Liver (tissue), 9 donors: ENCODE data around the gene KCNA10. TPM values are rescaled to one million over a fixed set of nuclear protein-coding genes. Genes with fewer than 3 reads are reported as not detected.

Experiments
- DNase-seq: peaks from one replicate; pipeline ENCODE4 v3.0.0-alpha.2; 2017; ENCODE audit warnings: low spot score
- H3K27ac ChIP-seq, 2 donors: one replicate each; pipeline ENCODE4 v1.7.0; 2013; ENCODE audit warnings: inconsistent platforms in 2 of 2, low read length in 2 of 2, control low read depth in 1 of 2, low read depth in 1 of 2, mild to moderate bottlenecking in 1 of 2
- H3K27me3 ChIP-seq, 4 donors: one replicate each; pipeline versions ENCODE4 v1.6.1 to v1.7.0; 2013; ENCODE audit warnings: low read length in 3 of 4, inconsistent platforms in 1 of 4, mild to moderate bottlenecking in 1 of 4, moderate library complexity in 1 of 4; ENCODE audit not compliant: control insufficient read depth in 4 of 4, insufficient read depth in 4 of 4
- H3K36me3 ChIP-seq, 4 donors: one replicate each; pipeline versions ENCODE4 v1.6.1 to v1.7.0; 2013; ENCODE audit warnings: low read length in 3 of 4, mild to moderate bottlenecking in 3 of 4, low read depth in 1 of 4, moderate library complexity in 1 of 4; ENCODE audit not compliant: control insufficient read depth in 4 of 4, insufficient read depth in 3 of 4
- H3K4me1 ChIP-seq, 4 donors: one replicate each; pipeline versions ENCODE4 v1.6.1 to v1.7.0; 2013; ENCODE audit warnings: low read length in 3 of 4, mild to moderate bottlenecking in 3 of 4, moderate library complexity in 1 of 4; ENCODE audit not compliant: control insufficient read depth in 4 of 4, insufficient read depth in 4 of 4
- H3K4me3 ChIP-seq, 3 donors: one replicate each; pipeline versions ENCODE4 v1.6.1 to v1.7.0; 2013; ENCODE audit warnings: low read length in 3 of 3, control low read depth in 1 of 3, low read depth in 1 of 3, mild to moderate bottlenecking in 1 of 3
- H3K9ac ChIP-seq, 2 donors: one replicate each; pipeline ENCODE4 v1.7.0; 2013; ENCODE audit warnings: low read length in 2 of 2, mild to moderate bottlenecking in 2 of 2, moderate library complexity in 2 of 2, control low read depth in 1 of 2, low read depth in 1 of 2
- H3K9me3 ChIP-seq, 4 donors: one replicate each; pipeline versions ENCODE4 v1.6.1 to v1.7.0; 2013; ENCODE audit warnings: low read length in 3 of 4; ENCODE audit not compliant: control insufficient read depth in 4 of 4
- ATF3 ChIP-seq: IDR thresholded peaks from 2 replicates; pipeline ENCODE4 v1.6.1; 2016; ENCODE audit warnings: antibody characterized with exemption
- CTCF ChIP-seq: fragments of 150-350 bp; IDR thresholded peaks from 2 replicates; pipeline ENCODE4 v1.5.1; 2017; ENCODE audit warnings: improper control_type of control experiment, low read depth, low read length; ENCODE audit not compliant: missing input control
- EGR1 ChIP-seq, 2 donors: IDR thresholded peaks; 2 replicates each; pipeline ENCODE4 v1.6.1; 2016 to 2018; ENCODE audit warnings: antibody characterized with exemption in 2 of 2, low read depth in 2 of 2
- FOXA1 ChIP-seq: IDR thresholded peaks from 2 replicates; pipeline ENCODE4 v1.6.1; 2016; ENCODE audit warnings: antibody characterized with exemption
- FOXA2 ChIP-seq: IDR thresholded peaks from 2 replicates; pipeline ENCODE4 v1.6.1; 2016; ENCODE audit warnings: antibody characterized with exemption
- GABPA ChIP-seq, 2 donors: IDR thresholded peaks in 1 of 2; conservative IDR thresholded peaks in 1 of 2; 2 replicates each; pipeline ENCODE4 v1.6.1; 2016; ENCODE audit warnings: antibody characterized with exemption in 2 of 2, mild to moderate bottlenecking in 1 of 2, moderate library complexity in 1 of 2
- HNF4G ChIP-seq: IDR thresholded peaks from 2 replicates; pipeline ENCODE4 v1.6.1; 2016; ENCODE audit warnings: antibody characterized with exemption
- JUND ChIP-seq, 2 donors: IDR thresholded peaks; 2 replicates each; pipeline ENCODE4 v1.6.1; 2016; ENCODE audit warnings: antibody characterized with exemption in 2 of 2
- RAD21 ChIP-seq, 2 donors: IDR thresholded peaks; 2 replicates each; pipeline ENCODE4 v1.6.1; 2016; ENCODE audit warnings: antibody characterized with exemption in 2 of 2, mild to moderate bottlenecking in 2 of 2
- REST ChIP-seq: IDR thresholded peaks from 2 replicates; pipeline ENCODE4 v1.6.1; 2016; ENCODE audit warnings: antibody characterized with exemption, mild to moderate bottlenecking
- RXRA ChIP-seq, 2 donors: IDR thresholded peaks; 2 replicates each; pipeline ENCODE4 v1.6.1; 2017 to 2018; ENCODE audit warnings: antibody characterized with exemption in 2 of 2, mild to moderate bottlenecking in 1 of 2
- TAF1 ChIP-seq: conservative IDR thresholded peaks from 2 replicates; pipeline ENCODE4 v1.6.1; 2016; ENCODE audit warnings: antibody characterized with exemption, mild to moderate bottlenecking
- YY1 ChIP-seq: IDR thresholded peaks from 2 replicates; pipeline ENCODE4 v1.6.1; 2016; ENCODE audit warnings: antibody characterized with exemption, mild to moderate bottlenecking
- ZBTB33 ChIP-seq: IDR thresholded peaks from 2 replicates; pipeline ENCODE4 v1.6.1; 2016; ENCODE audit warnings: antibody characterized with exemption
- WGBS: extraction: QIAGEN DNeasy Blood & Tissue Kit; methylation state at CpG from one replicate; pipeline ENCODE4 v1.1.7; 2013; 5-methylcytosine and 5-hydroxymethylcytosine counted together
- polyA plus RNA-seq, 2 donors: library from polyadenylated mRNA; stranded (reverse) in 1 of 2; unstranded in 1 of 2; fragments of 200-250 nt in 1 of 2; fragments of >200 nt in 1 of 2; fragmentation: Nextera tagmentation in 1 of 2; extraction: Ambion mirVana in 1 of 2; gene quantifications; one replicate each; pipeline versions ENCODE4 v1.2.1 to v1.2.3, GENCODE V29; 2013 to 2015
- total RNA-seq, 2 donors: library from RNA; depleted of rRNA; stranded (reverse); fragments of >200 nt; gene quantifications; one replicate each; pipeline ENCODE4 v1.2.3, GENCODE V29; 2014
- donor health status: healthy.
- donor health status: healthy.
- donor health status: healthy.
- donor health status: healthy.
- donor health status: healthy.

Gene KCNA10
- total and polyA plus RNA-seq, 4 donors, result not detected

- TF ChIP-seq ATF3 (no peak), YY1 (no peak), JUND (IDR thresholded peaks at IDR 0.05) (no peak), FOXA2 (no peak), HNF4G (no peak), RAD21 (IDR thresholded peaks at IDR 0.05) (no peak), CTCF (no peak), GABPA (IDR thresholded peaks at IDR 0.05 in 1 of 2, conservative IDR thresholded peaks at IDR 0.05 in 1 of 2) (no peak), FOXA1 (no peak)
Observed at GRCh38 chr1:110475362-110476027, 43.5 kb downstream of the KCNA10 start (continued).

- Histone ChIP-seq H3K4me1 (no peaks in the 10 kb centered on the region), H3K36me3 (no peaks in the 10 kb centered on the region), H3K27ac (no peak overlapping the region), H3K4me3 (no peak overlapping the region), H3K9ac (no peak overlapping the region), H3K27me3 (no peaks in the 10 kb centered on the region), H3K9me3 (no peaks in the 10 kb centered on the region)
- TF ChIP-seq ATF3, result no peak
- no peak for DNase-seq
- WGBS, result 95% methylated on average over 6 of the region's 6 CpGs
Observed at GRCh38 chr1:110474444-110474843, 44.5 kb downstream of the KCNA10 start.

- WGBS, result 85% methylated on average over 10 of the region's 10 CpGs
- no peaks in the 10 kb centered on the region for H3K27me3 ChIP-seq
- H3K36me3 ChIP-seq, result no peaks in the 10 kb centered on the region
- H3K9me3 ChIP-seq, result no peaks in the 10 kb centered on the region
- no peak overlapping the region for H3K9ac ChIP-seq
- TF ChIP-seq EGR1 (IDR thresholded peaks at IDR 0.05; ENCODE audit: low read depth in 2 of 2) (no peak), GABPA (IDR thresholded peaks at IDR 0.05 in 1 of 2, conservative IDR thresholded peaks at IDR 0.05 in 1 of 2) (no peak), ZBTB33 (no peak), FOXA1 (no peak), ATF3 (no peak)
- no peak overlapping the region for H3K27ac ChIP-seq
- no peaks in the 10 kb centered on the region for H3K4me1 ChIP-seq
- no peak for DNase-seq
- H3K4me3 ChIP-seq, result no peak overlapping the region
Observed at GRCh38 chr1:110472546-110472945, 46.4 kb downstream of the KCNA10 start.

- Histone ChIP-seq H3K4me1 (no peaks in the 10 kb centered on the region), H3K9ac (no peak overlapping the region), H3K36me3 (no peaks in the 10 kb centered on the region), H3K9me3 (no peaks in the 10 kb centered on the region), H3K27me3 (no peaks in the 10 kb centered on the region), H3K4me3 (no peak overlapping the region), H3K27ac (no peak overlapping the region)
- no peak for TF ChIP-seq REST
- TF ChIP-seq RXRA (IDR thresholded peaks at IDR 0.05), result no peak
- TF ChIP-seq CTCF, result no peak
- no peak for TF ChIP-seq TAF1
- no peak for TF ChIP-seq EGR1 (IDR thresholded peaks at IDR 0.05; ENCODE audit: low read depth in 2 of 2)
- no peak for DNase-seq
- WGBS, result 47% methylated on average over 3 of the region's 3 CpGs
Observed at GRCh38 chr1:110471131-110471530, 47.8 kb downstream of the KCNA10 start.
